K562 (cell line): ENCODE data around the gene RIPOR1. TPM values are rescaled to one million over a fixed set of nuclear protein-coding genes. Genes with fewer than 3 reads are reported as not detected.

Experiments
- ATF3 ChIP-seq, 2 experiments: fragments of 450-650 bp in 1 of 2; sonication (generic) in 1 of 2; formaldehyde crosslinking in 1 of 2; IDR thresholded peaks in 1 of 2; conservative IDR thresholded peaks in 1 of 2; 2 replicates each; pipeline versions ENCODE4 v1.6.1 to v1.8.1; 2016 to 2023; ENCODE audit warnings: mild to moderate bottlenecking in 2 of 2, moderate library complexity in 2 of 2, inconsistent platforms in 1 of 2, missing genetic modification reagents in 1 of 2
- CAMTA2 ChIP-seq: fragments of 250-450 bp; sonication (Bioruptor Pico); conservative IDR thresholded peaks from 2 replicates; pipeline ENCODE4 v1.5.1; 2022
- CSDE1 ChIP-seq, 2 experiments: fragments of 450-650 bp; IDR thresholded peaks; 2 replicates each; pipeline ENCODE4 v1.6.1; 2016; ENCODE audit warnings: mild to moderate bottlenecking in 1 of 2
- DMBX1 ChIP-seq: fragments of 250-450 bp; sonication (Bioruptor Pico); IDR thresholded peaks from 2 replicates; pipeline ENCODE4 v1.8.0; 2022; ENCODE audit warnings: inconsistent platforms, mild to moderate bottlenecking, moderate library complexity, borderline replicate concordance
- ESRRA ChIP-seq: fragments of 450-650 bp; IDR thresholded peaks from 2 replicates; pipeline ENCODE4 v1.6.1; 2014; ENCODE audit warnings: low read depth, mild to moderate bottlenecking, moderate library complexity, borderline replicate concordance
- FOS ChIP-seq: IDR thresholded peaks from 3 replicates; pipeline ENCODE4 v1.6.1; 2011; ENCODE audit not compliant: insufficient read length; ENCODE audit errors: extremely low read depth
- GATAD2A ChIP-seq: fragments of 450-650 bp; IDR thresholded peaks from 2 replicates; pipeline ENCODE4 v1.6.1; 2017
- GMEB1 ChIP-seq: fragments of 250-450 bp; sonication (Bioruptor Pico); IDR thresholded peaks from 2 replicates; pipeline ENCODE4 v1.4.0; 2020; ENCODE audit warnings: mild to moderate bottlenecking
- GTF2E2 ChIP-seq: fragments of 200-800 bp; sonication (Bioruptor generic); IDR thresholded peaks from 2 replicates; pipeline ENCODE4 v1.6.1; 2016; ENCODE audit warnings: missing genetic modification characterization, missing compliant biosample characterization
- HDAC1 ChIP-seq, 2 experiments: fragments of 450-650 bp; IDR thresholded peaks; 2 replicates each; pipeline ENCODE4 v1.6.1; 2016 to 2017; ENCODE audit warnings: inconsistent platforms in 1 of 2, mild to moderate bottlenecking in 1 of 2, moderate library complexity in 1 of 2
- HEY1 ChIP-seq: fragments of 250-450 bp; sonication (Bioruptor Pico); IDR thresholded peaks from 2 replicates; pipeline ENCODE4 v1.5.0; 2020; ENCODE audit warnings: mild to moderate bottlenecking, moderate library complexity, borderline replicate concordance
- HMG20A ChIP-seq: fragments of 450-650 bp; formaldehyde crosslinking; conservative IDR thresholded peaks from 2 replicates; pipeline ENCODE4 v1.4.0; 2020; ENCODE audit warnings: mild to moderate bottlenecking, mixed read lengths
- JUNB ChIP-seq: fragments of 450-650 bp; formaldehyde crosslinking; conservative IDR thresholded peaks from 2 replicates; pipeline ENCODE4 v1.4.0; 2020; ENCODE audit warnings: mild to moderate bottlenecking
- JUND ChIP-seq, 2 experiments: IDR thresholded peaks; 2 replicates in 1 of 2; 3 replicates in 1 of 2; pipeline ENCODE4 v1.6.1; 2011; ENCODE audit warnings: borderline replicate concordance in 2 of 2, low read depth in 2 of 2, low read length in 2 of 2, improper control_type of control experiment in 1 of 2, missing biosample characterization in 1 of 2, missing genetic modification characterization in 1 of 2, missing genetic modification reagents in 1 of 2
- MCM5 ChIP-seq: fragments of 450-650 bp; IDR thresholded peaks from 2 replicates; pipeline ENCODE4 v1.6.1; 2016; ENCODE audit warnings: low read depth
- MECOM ChIP-seq: fragments of 250-450 bp; sonication (Bioruptor Pico); IDR thresholded peaks from 2 replicates; pipeline ENCODE4 v1.8.0; 2022; ENCODE audit warnings: inconsistent platforms
- MED1 ChIP-seq: sonication (generic); formaldehyde crosslinking; IDR thresholded peaks from 2 replicates; pipeline ENCODE4 v1.8.1; 2023; ENCODE audit warnings: missing genetic modification reagents, borderline replicate concordance
- NBN ChIP-seq: fragments of 450-650 bp; IDR thresholded peaks from 2 replicates; pipeline ENCODE4 v1.6.1; 2016; ENCODE audit warnings: low read depth, mild to moderate bottlenecking
- RB1 ChIP-seq: fragments of 450-650 bp; IDR thresholded peaks from 2 replicates; pipeline ENCODE4 v1.6.1; 2017; ENCODE audit warnings: low read depth, mild to moderate bottlenecking
- SNIP1 ChIP-seq: fragments of 450-650 bp; IDR thresholded peaks from 2 replicates; pipeline ENCODE4 v1.7.1; 2017; ENCODE audit warnings: low read depth, mild to moderate bottlenecking
- SNRNP70 ChIP-seq: fragments of 200-400 bp; formaldehyde crosslinking; optimal IDR thresholded peaks from 2 replicates; pipeline ENCODE3; 2017; ENCODE audit warnings: low read depth, low read length
- TCF7L2 ChIP-seq: fragments of 150-350 bp; IDR thresholded peaks from 2 replicates; pipeline ENCODE4 v1.6.1; 2016; ENCODE audit warnings: low read depth, mild to moderate bottlenecking, low read length, moderate library complexity
- TFAP4 ChIP-seq: sonication (generic); formaldehyde crosslinking; IDR thresholded peaks from 2 replicates; pipeline ENCODE4 v1.8.0; 2022; ENCODE audit warnings: missing genetic modification reagents, mild to moderate bottlenecking, moderate library complexity, borderline replicate concordance
- TRIM24 ChIP-seq, 2 experiments: fragments of 450-650 bp; IDR thresholded peaks; 2 replicates each; pipeline ENCODE4 v1.6.1; 2016
- ZNF263 ChIP-seq: sonication (generic); formaldehyde crosslinking; IDR thresholded peaks from 2 replicates; pipeline ENCODE4 v1.8.0; 2022; ENCODE audit warnings: mild to moderate bottlenecking, missing genetic modification reagents, borderline replicate concordance
- polyA plus RNA-seq, 8 experiments: library from polyadenylated mRNA; depleted of rRNA in 4 of 8; stranded (reverse) in 5 of 8; unstranded in 3 of 8; fragments of >200 nt; fragmentation: Nextera tagmentation in 2 of 8; fragmentation: Illumina TruSeq in 1 of 8; extraction: Ambion mirVana in 2 of 8; extraction: Trizol in 1 of 8; gene quantifications; 2 replicates each; pipeline versions ENCODE4 v1.2.1 to v1.2.3, GENCODE V29; 2011 to 2014; ENCODE audit warnings: inconsistent platforms in 1 of 8, missing spikeins in 1 of 8
- total RNA-seq, 7 experiments: library from RNA; depleted of rRNA in 6 of 7; stranded (reverse); fragments of >200 nt in 6 of 7; fragmentation: Illumina TruSeq in 2 of 7; extraction: Trizol in 2 of 7; gene quantifications; 2 replicates each; pipeline versions ENCODE4 v1.2.1 to v1.2.3, GENCODE V29; 2011 to 2021; ENCODE audit warnings: low replicate concordance in 1 of 7

Gene RIPOR1
- total and polyA plus RNA-seq, 9 of the 15 experiments (the other 6 are each of a cell fraction or from before 2014, with no cell fraction given) = 0.36 to 31.1 (median 3.0) TPM

GRCh38 chr16:67504031-67505021, 24.3 kb upstream of the RIPOR1 start (continued):
- TF ChIP-seq MED1 (CRISPR knock-in tag) (no peak), MCM5 (no peak), HMG20A (CRISPR knock-in tag) (no peak), GMEB1 (CRISPR knock-in tag) (0 out of 2 replicates have a peak, but pooled peaks have one; percentile 8), GATAD2A (no peak), TCF7L2 (no peak), CAMTA2 (CRISPR knock-in tag) (no peak), JUND (IDR thresholded peaks at IDR 0.05; ENCODE audit: borderline replicate concordance, low read depth, low read length) (peak; percentile 94), JUND (tag; IDR thresholded peaks at IDR 0.05; ENCODE audit: borderline replicate concordance, low read depth, low read length) (peak; percentile 92), JUNB (0 out of 2 replicates have a peak, but pooled peaks have one; percentile 67), DMBX1 (CRISPR knock-in tag) (peak; percentile 36; the same call in 1 of the 2 replicates), SNRNP70 (no peak), ATF3 (IDR thresholded peaks at IDR 0.05) (peak; percentile 95), ATF3 (CRISPR knock-in tag; conservative IDR thresholded peaks at IDR 0.05) (0 out of 2 replicates have a peak, but pooled peaks have one; percentile 41), FOS (peak; percentile 4), ZNF263 (no peak), NBN (peak; percentile 76), RB1 (no peak), HEY1 (no peak), TFAP4 (CRISPR knock-in tag) (peak; percentile 49; the same call in 1 of the 2 replicates), GTF2E2 (tag) (0 out of 2 replicates have a peak, but pooled peaks have one; percentile 23), CSDE1 (IDR thresholded peaks at IDR 0.05) (no peak), SNIP1 (no peak), HDAC1 (IDR thresholded peaks at IDR 0.05) (peak in 1 of 2 experiments; percentile 82; a peak in 2 of 4 replicates), TRIM24 (IDR thresholded peaks at IDR 0.05) (peak in 1 of 2 experiments; percentile 61; a peak in 2 of 4 replicates), MECOM (CRISPR knock-in tag) (0 out of 2 replicates have a peak, but pooled peaks have one; percentile 12), ESRRA (peak; percentile 41; the same call in 1 of the 2 replicates)
